ENCODE measurements around the gene MED20.

Gene MED20

DNA sequence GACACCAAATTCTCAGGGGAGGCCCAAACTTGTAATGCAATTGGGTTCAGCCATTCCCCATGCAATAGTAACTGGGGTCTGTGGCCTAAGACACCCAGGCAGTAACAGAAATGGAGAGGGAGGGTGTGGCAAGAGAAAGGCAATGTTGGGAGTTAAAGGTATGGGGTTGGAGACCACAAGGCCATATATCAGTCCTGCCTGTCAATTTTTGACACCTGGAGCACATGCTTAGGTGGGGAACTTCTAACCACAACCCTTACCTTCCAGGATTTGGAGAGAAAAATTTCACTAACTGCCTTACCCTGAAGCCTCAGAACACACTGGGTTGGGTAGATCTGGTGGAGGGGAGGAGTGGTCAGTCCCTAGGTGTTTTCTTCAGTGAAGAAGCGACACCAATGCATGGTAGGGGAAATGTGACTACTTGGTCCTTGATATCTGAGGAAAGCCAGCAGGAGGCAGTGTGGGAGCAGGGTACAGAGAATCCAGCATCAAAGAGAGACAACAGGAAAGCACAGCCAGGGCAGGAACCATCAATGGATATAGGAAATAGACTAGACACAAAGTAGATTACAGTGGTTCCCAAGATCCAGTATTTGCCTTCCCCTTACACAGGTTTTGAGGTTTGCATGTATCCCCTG is 18.9 kb downstream of the MED20 start:
- no peak for FAIRE-seq

DNA sequence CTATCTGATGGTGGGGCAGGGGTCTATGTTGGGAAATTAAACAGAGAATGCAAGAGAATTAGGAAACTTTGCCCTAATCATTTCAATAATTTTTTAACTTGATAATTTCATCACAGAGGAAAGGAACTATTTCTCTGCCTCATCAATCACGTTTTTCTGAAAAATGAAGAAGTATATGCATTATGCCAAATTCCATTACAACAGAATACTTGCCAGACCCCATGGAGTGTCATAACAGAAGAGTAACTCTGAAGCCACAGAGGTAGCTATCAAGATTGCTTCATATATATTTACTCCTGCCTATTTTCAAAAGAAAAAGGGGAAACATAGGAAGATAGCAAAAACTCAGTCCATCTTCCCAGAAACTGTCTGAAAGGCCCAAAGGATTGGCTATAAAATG is 20.1 kb downstream of the MED20 start:
- FAIRE-seq, result no peak

DNA sequence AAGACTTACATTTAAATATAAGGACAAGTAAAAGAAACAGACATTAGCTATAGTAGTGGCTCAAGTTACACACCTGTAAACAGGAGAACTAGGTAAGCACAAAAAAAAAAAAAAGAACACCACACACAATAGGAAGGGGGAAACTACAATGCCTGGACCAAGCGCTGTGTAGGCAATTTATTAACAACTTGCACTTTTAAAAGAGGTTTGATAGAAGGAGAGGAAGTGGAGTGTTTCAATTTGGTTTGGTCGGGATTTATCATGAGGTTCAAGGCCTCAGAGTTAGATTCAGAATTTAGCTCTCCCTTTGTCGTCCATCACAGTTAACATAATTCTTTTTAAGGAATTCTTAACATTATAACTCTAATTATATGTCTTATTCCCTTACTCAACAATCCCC is 24.7 kb downstream of the MED20 start:
- no peak for FAIRE-seq

DNA sequence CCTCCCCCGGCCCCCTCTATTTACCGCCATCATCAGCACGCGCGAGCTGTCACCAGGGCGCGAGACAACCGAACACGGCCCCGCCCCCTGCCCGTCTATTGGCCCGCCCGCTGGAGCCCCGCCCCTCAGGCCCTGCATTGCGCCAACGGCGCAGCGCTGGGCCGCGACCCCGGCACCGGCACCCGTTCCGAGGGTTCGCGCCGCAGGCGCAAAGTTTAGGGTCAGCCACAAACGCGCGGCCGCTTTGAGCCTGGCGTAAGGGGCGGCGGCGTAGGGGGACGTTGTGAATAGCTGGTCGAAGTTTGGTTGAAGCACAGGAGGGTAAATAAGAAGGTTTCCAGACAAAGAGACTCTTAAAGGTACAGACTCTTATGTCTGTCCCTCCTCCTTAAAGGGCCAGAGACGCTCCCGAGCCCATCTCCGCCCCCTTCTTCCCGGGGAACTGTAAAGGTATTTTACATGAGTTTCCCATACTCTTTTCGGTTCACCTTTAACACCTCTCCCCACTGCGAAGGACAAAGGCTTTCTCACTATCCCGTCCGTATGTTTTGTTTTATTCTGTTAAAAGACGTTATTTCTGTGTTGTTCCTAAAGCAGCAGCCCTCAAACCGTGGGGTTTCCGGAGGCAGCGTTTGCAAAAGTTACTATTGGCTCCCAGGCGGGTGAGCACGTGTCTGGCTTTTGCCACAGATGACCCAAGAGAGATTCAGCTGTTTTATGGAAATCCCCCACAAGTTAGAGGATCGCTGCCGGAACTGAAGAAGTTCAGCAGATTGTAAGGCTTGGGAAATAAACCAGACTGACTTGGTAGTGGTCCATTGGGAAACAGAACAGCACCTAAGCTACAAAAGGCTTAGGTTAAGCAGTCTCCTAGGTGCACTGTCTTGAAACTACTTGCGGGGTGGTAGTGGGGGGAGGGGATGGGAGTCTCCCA is 25.4 kb downstream of the MED20 start, which contains the start of gene USP49:
Gene USP49, minus strand, starts transcription at position 76 of the 934 bp plus-strand sequence. CDS start 88,392 bp downstream, outside the sequence.
- FAIRE-seq, result no peak

DNA sequence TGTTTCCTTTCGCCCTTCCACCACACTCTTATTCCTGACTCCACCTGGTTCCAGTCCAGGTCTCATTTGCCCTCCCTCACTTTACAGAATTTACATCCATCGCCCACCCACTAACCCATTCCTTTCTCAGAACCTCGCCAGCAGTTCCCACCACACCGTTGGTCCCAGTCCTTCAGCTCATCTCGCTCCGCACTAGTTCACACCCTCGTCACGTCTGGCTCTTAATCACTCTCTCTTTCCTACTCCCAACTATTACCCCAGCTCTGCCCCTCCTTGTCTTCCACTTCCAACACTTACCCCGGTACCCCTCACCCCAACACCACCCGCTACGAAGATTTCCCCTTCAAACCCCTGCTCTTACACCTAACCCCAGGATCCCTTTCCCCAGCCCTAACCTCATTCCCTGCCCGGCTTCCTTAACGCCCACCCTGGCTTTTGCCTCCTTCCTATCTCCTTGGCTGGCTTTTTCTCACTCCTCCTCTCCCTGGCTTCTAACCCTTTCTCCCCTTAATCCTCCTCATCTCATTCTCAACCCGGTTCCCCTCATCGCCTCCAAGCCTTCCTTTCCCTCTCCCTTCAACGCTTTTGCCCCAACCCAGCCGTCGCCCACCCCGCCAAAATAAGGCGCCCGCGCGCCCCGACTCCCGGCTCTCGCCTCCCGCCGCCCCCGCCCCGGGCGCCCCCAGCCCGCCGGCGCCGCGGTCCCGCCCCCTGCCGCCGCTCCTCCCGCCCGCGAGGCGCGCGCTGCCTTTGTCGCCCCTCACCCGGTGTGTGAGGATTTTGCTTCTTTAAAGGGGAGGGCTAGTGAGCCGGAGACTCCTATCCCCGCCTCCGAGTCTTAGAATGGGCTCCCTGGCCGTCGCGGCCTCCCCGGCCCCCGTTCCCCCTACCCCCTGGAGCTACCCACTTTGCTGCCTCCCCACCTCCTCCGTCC is 26.3 kb downstream of the MED20 start:
- no peak for FAIRE-seq

DNA sequence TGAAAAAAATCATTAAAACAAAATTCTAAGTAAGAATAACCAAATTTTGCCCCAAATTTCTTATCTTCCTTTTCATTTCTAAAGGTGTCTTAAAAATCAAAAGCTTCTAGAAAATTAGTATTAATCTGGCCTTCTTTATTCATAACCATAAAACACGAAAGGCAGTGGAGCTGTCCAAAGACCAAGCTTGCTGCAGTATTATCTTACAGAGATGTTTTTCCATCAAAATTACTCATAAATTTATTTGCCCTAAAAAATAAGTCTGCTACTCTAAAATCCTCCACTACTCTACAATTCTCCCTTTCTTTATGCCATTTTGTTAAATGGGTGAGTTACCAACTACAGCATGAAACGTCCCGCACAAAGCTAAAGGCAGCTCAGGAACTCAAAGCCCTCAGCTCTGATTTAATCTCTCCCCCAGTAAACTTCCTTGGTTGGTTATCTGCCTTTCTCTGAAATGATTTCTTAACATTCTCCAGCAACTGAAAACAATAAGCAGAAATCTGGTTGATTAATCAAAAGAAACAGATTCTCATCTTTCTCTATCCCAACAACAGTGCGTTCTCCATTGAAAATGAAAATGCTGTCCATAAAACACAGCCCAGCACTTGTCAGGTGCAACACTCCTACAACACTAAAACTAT is 27.9 kb downstream of the MED20 start:
- no peak for FAIRE-seq

DNA sequence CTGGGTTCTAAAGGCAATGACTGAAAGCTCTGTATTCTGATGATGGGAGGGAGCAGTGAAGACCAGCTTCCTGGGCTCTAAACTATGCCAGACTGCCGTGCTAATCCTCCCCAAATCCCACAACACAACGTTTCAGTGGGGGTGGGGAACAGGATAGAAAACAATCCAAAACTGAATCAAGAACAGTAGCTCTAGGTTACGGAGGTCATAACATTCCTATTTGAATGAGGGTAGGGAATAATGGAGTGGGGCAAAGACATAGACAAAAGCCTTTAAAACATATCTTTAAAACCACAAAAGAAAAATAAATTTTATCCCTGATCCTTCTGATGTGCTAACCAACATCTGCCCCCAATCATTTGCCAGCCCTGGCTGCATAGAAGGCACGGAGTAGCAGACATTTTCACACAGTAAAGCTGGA is 33.6 kb downstream of the MED20 start:
- no peak for FAIRE-seq

DNA sequence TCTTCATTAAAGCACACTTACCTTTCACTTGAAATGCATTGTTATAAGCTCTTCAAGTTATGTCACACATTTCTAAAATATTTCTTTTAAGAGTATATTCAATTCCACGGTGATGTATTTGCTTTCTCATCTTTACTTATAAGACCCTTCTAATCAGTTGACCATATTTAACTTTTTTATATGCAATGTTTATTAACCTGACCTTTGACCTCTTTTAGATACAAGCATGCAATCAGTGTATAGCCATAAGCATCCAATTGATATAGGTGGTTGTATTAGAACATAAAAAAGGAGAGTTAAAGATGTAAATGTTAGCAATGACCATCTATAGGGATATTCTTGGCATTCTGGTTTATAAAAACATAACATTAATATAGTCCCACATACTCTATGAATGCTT is 35.0 kb downstream of the MED20 start:
- no peak for FAIRE-seq

DNA sequence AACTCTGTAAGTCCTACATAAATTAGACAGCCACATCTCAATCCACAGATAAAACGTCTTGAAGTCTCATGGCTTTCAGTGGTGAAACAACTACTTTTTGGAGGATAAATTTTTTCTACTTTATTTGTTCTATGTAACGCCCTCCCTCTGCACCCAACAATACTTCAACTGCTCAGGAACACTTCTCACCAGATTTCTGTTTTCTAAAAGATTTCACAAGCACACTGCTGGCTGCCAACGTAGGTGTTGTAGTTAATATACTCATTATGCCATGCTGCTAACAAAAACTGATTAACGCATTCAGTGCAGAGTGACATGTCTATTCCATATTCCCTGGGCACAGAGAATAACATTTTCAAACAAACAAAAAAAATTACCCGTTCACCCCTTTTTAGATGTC is 36.0 kb downstream of the MED20 start:
- FAIRE-seq, result no peak

DNA sequence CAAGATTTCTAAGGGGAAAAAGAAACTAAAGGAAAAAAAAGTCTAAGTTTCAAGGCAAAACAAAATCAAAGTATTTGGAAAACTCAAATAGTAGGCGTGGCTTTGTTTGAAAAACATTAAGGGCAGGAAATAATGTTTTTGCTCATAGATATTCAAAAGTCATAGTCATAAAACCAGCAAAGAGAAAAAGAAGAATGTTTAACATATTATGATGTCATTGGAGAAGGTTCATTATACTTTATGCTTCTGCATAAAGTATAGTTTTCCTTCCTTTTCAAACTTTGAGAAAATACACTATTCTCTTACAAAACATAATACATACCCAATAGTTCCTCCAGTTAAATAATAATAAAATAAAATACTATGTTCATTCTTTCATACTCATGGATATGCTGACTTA is 39.4 kb downstream of the MED20 start:
- FAIRE-seq, result no peak

DNA sequence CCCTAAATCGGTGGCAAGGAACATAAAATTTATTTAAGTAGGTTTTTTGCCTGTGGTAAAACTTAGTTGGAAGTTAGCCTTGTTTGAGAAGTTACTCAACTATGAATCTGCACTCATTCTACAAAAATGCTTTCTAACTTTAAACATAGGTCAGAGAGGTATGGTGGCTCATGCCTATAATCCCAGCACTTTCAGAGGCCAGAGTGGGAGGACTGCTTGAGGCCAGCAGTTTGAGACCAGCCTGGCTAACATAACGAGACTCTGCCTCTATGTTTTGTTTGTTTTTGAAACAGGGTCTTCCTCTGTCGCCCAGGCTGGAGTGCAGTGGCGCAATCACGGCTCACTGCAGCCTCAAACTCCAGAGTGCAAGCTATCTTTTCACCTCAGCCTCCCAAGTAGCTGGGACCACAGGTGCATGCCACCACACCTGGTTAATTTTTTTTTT is 42.0 kb downstream of the MED20 start:
- no peak for FAIRE-seq

DNA sequence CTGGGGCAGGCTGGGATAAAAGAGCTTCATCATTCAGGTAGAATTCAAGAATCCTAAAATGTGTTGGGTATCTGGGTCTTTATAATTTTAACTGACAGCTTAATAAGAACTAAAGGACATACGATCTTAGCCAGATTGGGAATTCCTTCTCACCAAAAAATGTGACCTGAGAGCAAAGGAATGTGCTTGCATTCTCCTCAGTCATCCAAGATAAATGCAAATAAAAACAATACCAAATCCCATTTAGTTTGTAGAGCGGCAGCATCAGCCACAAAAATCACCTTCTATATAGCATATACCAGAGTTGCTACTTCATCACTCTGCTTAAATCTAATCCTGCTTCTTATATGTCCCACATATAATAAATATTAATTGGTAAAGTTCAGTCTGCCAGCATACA is 42.7 kb downstream of the MED20 start:
- no peak for FAIRE-seq

DNA sequence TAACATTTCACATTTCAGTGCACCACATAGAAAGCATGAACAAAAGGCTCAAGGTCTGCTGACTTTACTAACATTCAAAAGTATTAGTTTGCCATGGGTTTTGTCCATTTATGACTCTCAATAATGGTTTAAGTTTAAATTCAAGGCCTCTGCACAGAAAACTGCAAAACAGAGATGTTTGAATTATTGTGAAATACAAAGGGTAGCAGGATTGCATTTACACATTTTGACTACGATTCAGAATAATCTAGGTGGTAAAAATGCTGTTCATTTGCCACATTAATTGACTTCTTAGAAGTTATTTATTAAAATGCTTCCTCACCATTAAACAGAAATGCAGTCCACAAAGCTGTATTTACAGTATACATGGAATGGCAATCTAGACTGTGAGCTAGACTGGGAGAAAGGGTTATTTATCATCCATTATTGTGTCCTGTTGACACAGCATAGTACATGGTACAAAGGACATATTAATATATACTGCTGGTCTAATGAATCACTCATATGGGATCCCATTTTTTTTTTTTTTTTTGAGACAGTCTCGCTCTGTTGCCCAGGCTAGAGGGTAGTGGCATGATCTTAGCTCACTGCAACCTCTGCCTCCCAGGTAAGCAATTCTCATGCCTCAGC is 43.8 kb downstream of the MED20 start:
- FAIRE-seq, result no peak

DNA sequence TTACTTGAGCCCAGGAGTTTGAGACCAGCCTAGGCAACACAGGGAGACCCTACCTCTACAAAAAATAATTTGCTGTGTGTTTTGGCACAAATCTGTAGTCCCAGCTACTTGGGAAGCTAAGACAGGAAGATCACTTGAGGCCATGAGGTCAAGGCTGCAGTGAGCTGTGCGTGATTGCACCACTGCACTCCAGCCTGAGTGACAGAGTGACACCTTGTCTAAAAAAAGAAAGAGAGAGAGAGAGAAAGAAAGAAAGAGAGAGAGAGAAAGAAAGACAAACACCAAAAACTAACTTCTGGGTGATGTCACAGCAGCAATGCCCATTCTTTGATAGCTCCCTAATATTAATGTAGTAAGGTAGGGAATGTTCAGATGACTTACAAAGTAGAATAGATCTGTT is 46.2 kb downstream of the MED20 start:
- FAIRE-seq, result no peak

DNA sequence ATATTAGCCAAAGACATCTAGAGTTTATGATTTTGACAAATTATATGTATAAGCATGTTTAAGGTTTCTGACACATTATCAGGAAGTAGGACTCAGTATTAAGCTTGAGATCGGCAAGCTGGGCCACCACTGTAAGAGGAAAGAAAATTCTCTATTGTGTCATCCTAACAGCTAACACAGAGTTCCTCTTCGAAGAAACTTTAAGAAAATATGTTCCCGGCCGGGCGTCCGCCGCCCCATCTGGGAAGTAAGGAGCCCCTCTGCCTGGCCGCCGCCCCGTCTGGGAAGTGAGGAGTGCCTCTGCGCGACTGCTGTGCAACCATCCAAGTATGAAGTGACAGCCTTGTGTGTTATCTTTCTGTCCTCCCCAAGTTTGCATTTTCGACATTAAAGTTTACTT is 48.8 kb downstream of the MED20 start:
- no peak for FAIRE-seq

DNA sequence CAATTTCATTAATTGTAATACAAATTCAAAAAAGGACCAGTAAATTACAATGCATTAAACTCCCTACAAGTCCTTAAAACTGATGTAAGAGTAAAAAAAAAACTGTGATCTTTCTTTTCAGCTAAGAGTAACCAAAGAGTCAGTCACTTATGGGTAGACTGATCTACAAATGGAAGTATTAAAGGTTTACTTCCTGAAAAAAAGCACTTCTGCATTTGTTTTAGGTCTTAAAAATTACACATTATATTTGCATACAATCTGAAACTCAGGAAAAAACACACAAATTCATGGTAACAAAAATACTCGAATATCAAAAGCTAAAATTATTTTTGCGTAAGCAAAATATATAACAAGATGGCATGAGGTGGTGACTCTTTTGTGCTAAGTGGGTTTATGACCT is 49.2 kb downstream of the MED20 start:
- no peak for FAIRE-seq

DNA sequence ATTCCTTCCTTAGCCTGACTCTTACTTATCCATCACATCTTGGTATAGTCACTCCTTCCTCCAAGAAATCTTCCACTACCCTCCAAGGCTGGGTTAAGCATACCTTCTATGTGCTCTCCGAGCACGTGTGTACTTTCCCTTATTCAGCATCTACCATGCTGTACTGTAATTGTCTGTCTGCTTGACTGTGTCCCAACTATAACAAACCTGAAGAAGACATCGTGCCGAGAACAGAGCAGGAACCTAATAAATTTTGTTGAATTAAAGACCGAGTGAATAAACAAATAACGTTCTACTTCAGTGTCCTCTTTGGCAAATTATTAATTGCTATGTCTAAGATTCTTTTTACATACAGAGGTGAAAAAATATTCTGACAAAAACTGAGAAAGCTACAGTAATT is 61.6 kb downstream of the MED20 start:
- FAIRE-seq, result no peak

DNA sequence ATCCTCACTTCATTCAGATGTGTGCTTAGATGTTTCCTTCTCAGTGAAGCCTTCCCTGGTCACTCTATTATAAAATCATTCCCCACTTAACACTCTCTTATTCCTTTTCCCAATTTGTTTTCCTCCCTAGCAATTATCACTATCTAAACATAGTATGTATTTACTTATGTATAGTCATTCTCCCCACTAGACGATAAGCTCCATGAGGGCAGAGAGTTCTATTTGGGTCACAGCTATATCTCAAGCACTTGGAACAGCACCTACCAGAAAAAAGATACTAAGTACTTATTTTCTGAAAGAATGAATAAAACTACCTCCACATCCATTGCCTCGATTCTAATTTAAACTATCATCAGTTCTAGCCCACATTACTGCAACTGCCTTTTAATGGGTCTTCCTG is 62.2 kb downstream of the MED20 start:
- FAIRE-seq, result no peak
